SK-N-SH (cell line): ENCODE results near the gene SRP54.
"Not testable (repeated sequence)": the region's sequence is repeated elsewhere in the genome, so short reads cannot be mapped to it uniquely, and the experiment has no call there.

ENCODE experiments used
- CTCF ChIP-seq: fragments of 200-600 bp; sonication (generic); IDR thresholded peaks from 2 replicates; pipeline ENCODE4 v1.6.1; 2017; ENCODE audit warnings: antibody characterized with exemption, mild to moderate bottlenecking, moderate library complexity
- FOSL2 ChIP-seq: IDR thresholded peaks from 2 replicates; pipeline ENCODE4 v1.4.0; 2012; ENCODE audit warnings: low read depth, mild to moderate bottlenecking, moderate library complexity, borderline replicate concordance
- MAX ChIP-seq: IDR thresholded peaks from 2 replicates; pipeline ENCODE4 v1.4.0; 2012; ENCODE audit warnings: low read depth
- TAF1 ChIP-seq: IDR thresholded peaks from 2 replicates; pipeline ENCODE4 v1.6.1; 2012; ENCODE audit warnings: low read depth, mild to moderate bottlenecking, low read length, moderate library complexity, borderline replicate concordance
- ZBTB33 ChIP-seq: IDR thresholded peaks from 2 replicates; pipeline ENCODE4 v1.4.0; 2012; ENCODE audit warnings: low read depth, borderline replicate concordance

- TF ChIP-seq ZBTB33, CTCF, MAX, FOSL2, TAF1: not testable (repeated sequence)
These were observed 20.7 kb upstream of the SRP54 start for GRCh38 chr14:34962106-34962505.
